Activated T-helper 9 cell treated with anti-CD3 and anti-CD28 coated beads, Interleukin-2, amount 50 U/mL, for 16 hours (primary cell): Measurements from ENCODE around the gene RSRP1.
"Not testable (repeated sequence)": the region's sequence is repeated elsewhere in the genome, so short reads cannot be mapped to it uniquely, and the experiment has no call there.

Experiments
- DNase-seq: peaks from one replicate; pipeline ENCODE4 v3.0.0-alpha.2; 2020; ENCODE audit warnings: low read depth

RSRP1 gene, protein sequence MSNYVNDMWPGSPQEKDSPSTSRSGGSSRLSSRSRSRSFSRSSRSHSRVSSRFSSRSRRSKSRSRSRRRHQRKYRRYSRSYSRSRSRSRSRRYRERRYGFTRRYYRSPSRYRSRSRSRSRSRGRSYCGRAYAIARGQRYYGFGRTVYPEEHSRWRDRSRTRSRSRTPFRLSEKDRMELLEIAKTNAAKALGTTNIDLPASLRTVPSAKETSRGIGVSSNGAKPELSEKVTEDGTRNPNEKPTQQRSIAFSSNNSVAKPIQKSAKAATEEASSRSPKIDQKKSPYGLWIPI

GRCh38 chr1:25247024-25247828, at the start of gene RSRP1:
TSS of gene RSRP1 (minus strand) at chr1:25247454. CDS start at chr1:25246963, 491 bp downstream.
- DNase-seq, result peak; percentile 100

- not testable (repeated sequence) for DNase-seq
Measured at GRCh38 chr1:25296501-25296900, 49.2 kb upstream of the RSRP1 start.

DNA sequence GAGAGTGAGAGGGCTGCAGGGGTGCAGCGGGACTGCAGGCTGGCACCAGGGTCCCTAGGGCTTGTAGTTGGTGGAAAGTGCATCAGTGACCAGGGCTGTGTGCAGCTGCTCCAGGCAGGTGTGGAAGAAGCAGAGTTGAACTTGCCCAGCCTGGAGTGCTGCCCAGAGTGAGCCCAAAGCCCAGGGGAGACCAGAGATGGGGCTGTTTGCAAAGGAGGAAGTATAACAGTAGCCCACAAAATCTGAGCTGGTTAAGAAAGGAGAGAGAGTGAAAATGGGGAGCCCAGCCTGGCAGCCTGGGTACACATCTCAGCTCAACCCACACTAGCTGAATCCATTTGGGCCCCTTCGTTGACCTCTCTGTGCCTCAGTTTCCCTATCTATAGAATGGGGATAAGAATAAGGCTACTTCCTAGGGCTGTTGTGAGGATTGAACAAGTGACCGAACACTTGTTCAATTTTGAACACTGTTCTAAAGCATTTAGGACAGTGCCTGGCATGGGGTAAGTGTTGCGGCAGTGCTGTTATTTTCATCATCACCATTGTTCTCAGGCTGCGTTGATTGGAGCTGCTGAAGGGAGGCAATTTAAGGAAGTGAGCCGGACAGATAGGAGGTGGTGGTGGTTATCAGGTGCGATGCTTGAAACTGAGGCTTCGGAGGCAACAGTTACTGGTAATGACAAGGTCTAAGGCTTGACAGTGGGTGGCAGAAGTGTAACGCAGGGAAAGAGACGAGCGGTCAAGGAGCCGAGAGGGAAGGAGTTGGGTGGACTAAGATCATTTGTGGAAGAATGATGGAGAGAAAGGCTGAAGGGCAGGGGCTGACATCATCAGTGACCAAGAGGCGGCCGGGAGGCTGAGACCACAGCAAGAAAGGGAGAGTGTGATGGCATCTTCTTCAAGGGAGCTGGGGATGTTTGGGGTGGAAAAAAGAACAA, 47.9 kb upstream of the RSRP1 start:
- not testable (repeated sequence) for DNase-seq

DNA sequence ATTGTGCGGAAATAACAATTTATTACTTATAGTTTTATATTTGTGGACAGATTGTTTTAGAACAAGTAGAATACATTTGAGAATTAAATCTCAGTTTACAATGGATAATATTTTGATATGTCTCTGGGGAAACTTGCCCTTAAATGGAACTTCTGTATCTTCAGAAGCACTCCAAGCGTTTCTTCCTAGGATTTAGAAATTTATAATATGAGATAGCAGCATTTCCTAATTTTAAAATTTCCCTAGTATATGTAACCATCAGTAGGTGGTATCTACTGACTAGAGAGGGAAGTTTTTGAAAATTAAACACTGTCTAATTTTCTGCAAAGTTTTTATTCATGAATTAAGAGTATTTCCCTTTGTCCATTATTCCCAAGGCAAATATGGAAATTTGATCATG, 46.2 kb upstream of the RSRP1 start:
- DNase-seq, result not testable (repeated sequence)

DNA sequence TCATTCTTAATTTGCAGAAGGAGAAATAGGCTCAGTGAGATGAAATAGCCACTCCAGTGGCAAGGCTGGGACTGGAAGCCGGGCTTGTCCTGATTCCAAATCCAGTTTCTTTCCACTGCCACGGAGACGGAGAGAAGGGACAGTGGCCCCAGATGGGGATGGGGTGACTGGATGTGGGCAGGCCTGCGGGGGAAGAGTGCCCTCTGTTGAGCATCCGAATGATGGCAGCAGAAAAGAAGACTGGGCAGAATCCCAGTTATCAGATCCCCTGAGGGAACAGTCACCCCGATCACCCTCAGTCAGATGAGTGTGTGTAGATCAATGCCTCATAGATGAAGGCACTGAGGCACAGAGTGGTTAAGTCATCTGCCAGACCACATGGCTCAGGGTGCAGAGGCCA, 42.8 kb upstream of the RSRP1 start:
- not testable (repeated sequence) for DNase-seq

DNA sequence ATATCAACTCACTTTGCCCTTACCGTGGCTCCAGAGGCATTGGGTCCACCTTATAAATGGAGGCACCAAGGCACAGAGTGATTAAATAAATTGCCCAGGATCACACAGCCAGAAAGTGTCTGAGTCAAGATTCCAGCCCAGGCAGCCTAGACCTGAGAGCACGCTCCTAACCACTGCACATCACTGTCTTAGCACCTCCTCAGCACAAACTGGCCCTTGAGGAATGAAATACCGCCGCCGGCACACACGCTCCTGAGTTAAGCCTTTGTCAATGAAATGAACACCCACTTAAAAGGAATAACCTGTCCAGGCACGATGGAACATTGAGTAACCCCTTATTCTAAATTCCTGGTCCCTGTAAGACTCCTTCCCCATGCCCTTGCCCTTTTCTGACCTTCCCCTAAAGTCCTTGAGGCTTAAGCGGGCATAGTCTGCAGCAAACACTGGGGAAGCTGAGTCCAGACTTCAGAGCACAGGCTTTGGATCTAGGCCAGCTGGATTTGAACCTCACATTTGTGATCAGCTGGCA, 41.4 kb upstream of the RSRP1 start:
- not testable (repeated sequence) for DNase-seq

- not testable (repeated sequence) for DNase-seq
Measured at GRCh38 chr1:25287164-25287563, 39.9 kb upstream of the RSRP1 start.

DNA sequence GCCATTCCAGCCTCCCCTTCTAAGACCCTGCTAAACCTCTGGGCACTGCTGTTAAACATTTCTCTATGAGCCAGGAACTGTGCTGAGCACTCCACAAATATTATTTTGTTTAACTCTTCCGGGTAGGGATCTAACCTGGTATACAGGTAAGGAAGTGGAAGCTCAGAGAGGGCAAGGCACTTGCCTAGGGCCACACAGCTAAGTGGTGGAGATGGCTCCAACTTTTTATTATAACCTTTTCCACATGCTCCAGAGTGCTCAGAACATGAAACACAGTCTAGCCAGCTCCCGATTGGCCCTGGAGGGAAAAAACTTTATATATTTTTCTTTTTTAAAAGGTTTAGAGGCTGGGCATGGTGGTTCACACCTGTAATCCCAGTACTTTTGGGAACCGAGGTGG, 38.6 kb upstream of the RSRP1 start:
- not testable (repeated sequence) for DNase-seq

GRCh38 chr1:25279693-25280111, 32.4 kb upstream of the RSRP1 start:
- DNase-seq, result not testable (repeated sequence)

DNA sequence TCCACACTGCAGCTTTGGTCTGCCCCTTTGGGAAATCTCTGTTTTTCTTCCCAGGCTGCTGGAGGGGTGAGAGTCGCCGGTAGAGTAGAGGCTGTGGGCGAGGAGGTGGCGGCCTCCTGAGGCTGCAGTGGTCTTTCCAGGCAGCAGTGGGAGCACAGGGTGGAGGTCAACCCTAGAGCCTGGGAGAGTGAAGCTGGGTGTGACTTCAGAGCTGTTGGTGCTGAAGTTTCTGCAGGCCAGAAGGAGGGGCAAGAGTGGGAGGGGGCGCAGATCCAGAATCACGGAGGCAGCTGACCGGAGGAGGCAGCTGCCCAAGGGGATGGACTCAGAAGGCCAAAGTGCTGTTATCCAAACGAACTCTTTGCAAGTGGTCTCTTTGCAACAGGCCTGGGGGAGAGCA, 31.5 kb upstream of the RSRP1 start:
- DNase-seq, result not testable (repeated sequence)

DNA sequence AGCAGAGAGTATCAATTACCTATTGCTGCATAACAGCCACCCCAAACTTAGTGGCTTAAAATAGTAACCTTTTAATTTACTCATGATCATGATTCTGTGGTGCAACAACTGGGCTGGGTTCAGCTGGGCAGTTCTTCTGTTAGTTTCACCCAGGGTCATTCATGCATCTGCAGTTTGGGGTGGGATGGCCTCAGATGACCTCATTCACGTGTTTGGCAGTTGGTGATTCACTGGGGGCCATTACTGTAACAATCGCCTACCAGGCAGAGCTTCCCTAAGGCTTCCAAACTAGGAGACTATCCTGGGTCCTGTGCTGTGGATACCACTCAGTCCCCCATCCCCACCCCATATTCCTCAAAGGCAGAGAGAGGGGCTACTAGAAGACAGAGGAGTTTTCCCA, 31.1 kb upstream of the RSRP1 start:
- not testable (repeated sequence) for DNase-seq

DNA sequence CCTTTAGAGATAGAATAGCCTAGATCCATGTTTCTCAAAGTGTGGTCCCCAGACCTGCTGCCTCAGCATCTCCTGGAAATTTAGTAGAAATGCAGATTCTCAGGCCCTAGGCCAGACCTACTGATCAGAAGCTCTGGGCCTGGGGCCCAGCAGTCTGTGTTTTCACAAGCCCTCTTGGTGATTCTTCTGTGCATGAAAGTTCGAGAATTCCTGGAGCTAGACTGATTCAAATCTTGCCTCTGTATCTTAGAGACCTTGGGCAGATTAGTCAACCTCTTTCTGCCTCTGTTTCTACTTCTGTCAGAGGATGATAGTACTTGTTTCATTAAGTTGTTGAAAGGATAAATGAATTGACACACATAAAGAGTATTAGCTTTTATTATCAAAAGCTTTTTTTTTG, 30.0 kb upstream of the RSRP1 start:
- not testable (repeated sequence) for DNase-seq

GRCh38 chr1:25275648-25276047, 28.4 kb upstream of the RSRP1 start:
- DNase-seq, result not testable (repeated sequence)

- not testable (repeated sequence) for DNase-seq
Measured at GRCh38 chr1:25272238-25272637, 25.0 kb upstream of the RSRP1 start, which contains the start of gene RHD. TSS of gene RHD (plus strand) at chr1:25272509. CDS start at chr1:25272548, 39 bp downstream.

GRCh38 chr1:25268143-25268760, 21.0 kb upstream of the RSRP1 start:
- DNase-seq, result not testable (repeated sequence)

GRCh38 chr1:25267288-25268142, 20.3 kb upstream of the RSRP1 start:
- peak; percentile 88 for DNase-seq

GRCh38 chr1:25266554-25267287, 19.5 kb upstream of the RSRP1 start:
- DNase-seq, result not testable (repeated sequence)

GRCh38 chr1:25260336-25260735, 13.1 kb upstream of the RSRP1 start:
- DNase-seq, result not testable (repeated sequence)

GRCh38 chr1:25259813-25260212, 12.6 kb upstream of the RSRP1 start:
- not testable (repeated sequence) for DNase-seq
